NT2/D1 (cell line): ENCODE results near the gene CEP112.

ENCODE experiments used
- DNase-seq: peaks from one replicate; pipeline ENCODE4 v3.0.0-alpha.2; 2011; ENCODE audit warnings: low read depth, low spot score
- H3K27me3 ChIP-seq: 2 replicates; pipeline ENCODE4 v1.6.0; 2011; ENCODE audit warnings: mild to moderate bottlenecking; ENCODE audit not compliant: insufficient read length, insufficient read depth
- H3K36me3 ChIP-seq: 2 replicates; pipeline ENCODE4 v1.6.1; 2011; ENCODE audit warnings: mild to moderate bottlenecking, low read length, mixed read lengths; ENCODE audit not compliant: insufficient read depth, insufficient read length
- H3K4me1 ChIP-seq: 2 replicates; pipeline ENCODE4 v1.5.1; 2011; ENCODE audit not compliant: insufficient read depth, insufficient read length
- H3K4me3 ChIP-seq: 2 replicates; pipeline ENCODE4 v1.5.1; 2011; ENCODE audit warnings: low read depth; ENCODE audit not compliant: insufficient read length
- H3K9ac ChIP-seq: 2 replicates; pipeline ENCODE4 v1.6.0; 2011; ENCODE audit warnings: low read depth; ENCODE audit not compliant: insufficient read length
- H3K9me3 ChIP-seq: 2 replicates; pipeline ENCODE4 v1.5.1; 2011; ENCODE audit warnings: mild to moderate bottlenecking, low read length; ENCODE audit not compliant: insufficient read depth
- SUZ12 ChIP-seq: IDR thresholded peaks from 2 replicates; pipeline ENCODE4 v1.6.1; 2011; ENCODE audit not compliant: insufficient read length, insufficient read depth; ENCODE audit errors: extremely low read depth
- YY1 ChIP-seq: IDR thresholded peaks from 2 replicates; pipeline ENCODE4 v1.6.1; 2011; ENCODE audit not compliant: insufficient read length, insufficient read depth
- ZNF274 ChIP-seq: IDR thresholded peaks from 2 replicates; pipeline ENCODE4 v1.6.1; 2011; ENCODE audit warnings: mild to moderate bottlenecking, low read depth, low read length

CEP112 gene

DNA sequence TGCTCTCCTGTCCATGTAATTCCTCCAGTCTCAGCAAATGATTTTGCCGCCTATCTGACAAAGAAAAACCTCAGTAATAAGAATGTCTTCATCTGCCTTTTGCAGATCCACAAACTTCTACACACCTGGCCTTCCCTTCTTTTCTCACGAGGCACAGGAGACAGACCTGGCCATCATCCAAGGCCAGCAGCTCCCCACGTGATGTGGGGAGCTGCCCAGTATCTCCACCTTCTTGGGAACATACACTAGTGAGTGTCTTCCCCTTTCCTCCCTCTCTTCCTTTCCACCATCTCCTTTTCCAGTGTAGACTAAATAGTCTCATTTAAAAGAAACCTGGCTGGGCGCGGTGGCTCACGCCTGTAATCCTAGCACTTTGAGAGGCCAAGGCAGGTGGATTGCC is 274.4 kb downstream of the CEP112 start:
- Histone ChIP-seq H3K9ac (no peak overlapping the region), H3K4me3 (no peak overlapping the region), H3K9me3 (no peaks in the 10 kb centered on the region), H3K36me3 (no peaks in the 10 kb centered on the region), H3K27me3 (no peaks in the 10 kb centered on the region), H3K4me1 (no peaks in the 10 kb centered on the region)
- TF ChIP-seq SUZ12 (no peak), ZNF274 (no peak), YY1 (no peak)
- DNase-seq, result no peak

DNA sequence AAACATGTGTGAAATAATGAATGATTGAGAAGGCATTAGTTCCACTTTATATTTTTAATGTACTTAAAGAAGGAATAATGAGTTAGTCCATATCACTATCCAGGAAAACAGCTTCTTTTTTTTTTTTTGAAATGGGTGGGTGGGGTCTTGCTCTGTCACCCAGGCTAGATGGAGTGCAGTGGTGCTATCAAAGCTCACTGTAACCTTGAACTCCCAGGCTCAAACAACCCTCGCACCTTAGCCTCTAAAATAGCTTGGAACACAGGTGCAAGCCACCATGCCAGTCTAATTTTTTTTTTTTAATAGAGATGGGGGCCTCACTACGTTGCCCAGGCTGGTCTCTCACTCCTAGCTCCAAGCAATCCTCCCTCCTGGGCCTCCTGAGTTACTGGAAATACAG is 275.5 kb downstream of the CEP112 start:
- Histone ChIP-seq H3K4me3 (no peak overlapping the region), H3K9ac (no peak overlapping the region), H3K9me3 (no peaks in the 10 kb centered on the region), H3K4me1 (no peaks in the 10 kb centered on the region), H3K27me3 (no peaks in the 10 kb centered on the region), H3K36me3 (no peaks in the 10 kb centered on the region)
- TF ChIP-seq ZNF274 (no peak), SUZ12 (no peak), YY1 (no peak)
- no peak for DNase-seq

DNA sequence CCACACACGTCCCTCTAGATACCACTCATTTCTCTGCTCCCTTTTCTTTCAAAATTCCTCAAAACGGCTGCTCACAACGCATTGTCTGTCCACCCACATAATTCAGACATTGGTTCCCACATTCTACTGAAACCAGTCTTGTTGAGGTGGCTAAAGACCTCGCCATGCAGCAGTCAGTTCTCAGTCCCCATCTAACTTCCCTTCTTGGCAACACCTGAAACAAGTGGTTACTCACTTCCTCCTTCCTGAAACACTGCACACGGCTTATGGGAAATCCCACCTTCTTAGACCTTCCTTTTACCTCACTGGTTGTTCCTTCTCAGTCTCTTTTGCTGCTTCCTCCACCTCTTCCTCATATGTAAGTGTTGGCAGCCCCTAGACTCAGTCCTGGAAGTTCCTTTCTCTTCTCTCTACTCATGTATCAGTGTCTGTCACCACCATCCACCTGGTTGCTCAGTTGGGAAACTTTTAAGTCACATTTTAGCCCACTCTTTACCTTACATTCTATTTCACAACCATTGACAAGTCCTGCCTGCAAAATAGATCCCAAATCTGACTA is 277.1 kb downstream of the CEP112 start:
- peaks cover 7% of the 10 kb centered on the region; the same call in 1 of the 2 replicates for H3K9me3 ChIP-seq
- H3K36me3 ChIP-seq, result no peaks in the 10 kb centered on the region
- H3K4me1 ChIP-seq, result no peaks in the 10 kb centered on the region
- TF ChIP-seq SUZ12 (no peak), YY1 (no peak), ZNF274 (no peak)
- no peak for DNase-seq
- no peaks in the 10 kb centered on the region for H3K27me3 ChIP-seq
- no peak overlapping the region for H3K4me3 ChIP-seq
- no peak overlapping the region for H3K9ac ChIP-seq

DNA sequence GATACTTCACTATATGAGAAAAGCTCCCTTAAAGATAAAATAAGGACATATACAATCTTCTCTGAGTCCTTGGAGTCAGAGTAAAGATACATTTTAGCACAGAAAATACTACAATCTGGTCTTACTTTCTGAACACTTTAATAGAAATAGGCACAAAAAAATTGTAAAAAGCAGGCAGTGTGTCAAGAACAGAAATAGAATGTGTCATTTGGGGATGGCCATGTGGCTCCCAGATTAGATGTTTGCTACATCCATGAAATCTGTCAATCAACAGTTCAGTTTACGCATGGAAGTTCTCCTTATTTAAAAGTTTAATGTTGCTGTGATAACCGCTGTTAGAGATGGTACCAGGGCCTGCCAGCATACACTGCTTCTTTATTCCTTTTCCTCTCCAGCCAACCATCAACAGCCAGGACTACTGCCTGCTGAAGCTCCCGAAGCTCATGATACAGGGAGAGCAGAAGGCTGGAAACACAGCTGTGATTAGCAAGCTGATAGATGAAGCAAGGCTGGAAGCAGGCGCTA is 278.5 kb downstream of the CEP112 start:
- Histone ChIP-seq H3K9ac (no peak overlapping the region), H3K4me3 (no peak overlapping the region), H3K36me3 (no peaks in the 10 kb centered on the region), H3K9me3 (peaks cover 7% of the 10 kb centered on the region; the same call in 1 of the 2 replicates), H3K4me1 (no peaks in the 10 kb centered on the region), H3K27me3 (no peaks in the 10 kb centered on the region)
- no peak for DNase-seq
- no peak for TF ChIP-seq SUZ12
- TF ChIP-seq ZNF274, result no peak
- no peak for TF ChIP-seq YY1

DNA sequence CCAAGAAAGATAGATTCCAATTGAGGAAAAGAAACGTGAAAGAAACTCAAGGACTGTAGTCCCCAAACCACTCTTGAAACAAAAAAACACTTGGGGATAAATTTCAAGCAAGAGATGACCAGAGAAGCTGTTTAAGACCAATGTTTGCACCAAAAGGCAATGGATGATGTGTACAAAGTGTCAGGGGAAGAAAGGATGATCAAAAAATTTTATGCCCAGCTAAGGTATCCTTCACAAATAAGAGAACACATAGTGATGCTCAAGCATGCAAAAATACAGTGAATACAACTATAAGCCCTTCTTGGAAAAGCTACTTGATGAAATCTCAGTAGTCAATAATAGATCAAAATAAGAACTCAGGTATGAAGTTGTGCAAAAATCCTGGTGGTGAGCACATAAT is 281.1 kb downstream of the CEP112 start:
- Histone ChIP-seq H3K27me3 (no peaks in the 10 kb centered on the region), H3K36me3 (no peaks in the 10 kb centered on the region), H3K9me3 (peaks cover 7% of the 10 kb centered on the region; the same call in 1 of the 2 replicates), H3K4me3 (no peak overlapping the region), H3K9ac (no peak overlapping the region), H3K4me1 (no peaks in the 10 kb centered on the region)
- no peak for DNase-seq
- no peak for TF ChIP-seq SUZ12
- no peak for TF ChIP-seq YY1
- TF ChIP-seq ZNF274, result no peak

DNA sequence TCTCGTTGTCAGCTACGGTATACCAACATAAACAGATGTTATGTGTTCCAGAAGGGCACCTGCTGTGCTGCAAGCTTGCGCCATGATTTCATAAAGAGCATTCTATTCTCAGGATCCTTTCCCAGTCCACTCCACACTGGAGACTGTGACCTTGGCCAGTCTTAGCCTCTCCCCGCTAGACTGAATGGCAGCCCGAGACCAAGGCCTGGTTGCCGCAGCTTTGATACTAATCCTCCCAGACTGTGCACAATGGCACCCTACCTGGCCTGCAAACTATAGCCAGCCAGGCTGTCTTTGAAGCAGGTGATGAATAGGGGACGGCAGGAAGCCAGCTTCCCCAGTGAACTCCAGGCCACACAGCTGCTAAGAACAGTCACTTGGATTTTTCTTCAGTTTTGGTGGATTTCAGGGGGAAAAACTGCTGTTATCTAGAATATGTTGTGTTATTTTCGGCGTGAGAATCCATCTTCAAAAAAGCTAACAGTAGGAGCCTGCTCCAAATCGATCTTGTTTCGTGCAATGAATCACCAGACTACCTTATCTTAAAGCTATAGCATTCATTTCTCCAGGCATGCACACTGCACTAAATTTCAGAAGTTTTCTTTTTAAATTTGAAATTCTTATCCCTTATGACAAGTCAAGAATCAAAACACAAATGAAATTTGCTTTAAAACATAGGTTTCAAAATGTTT is 289.0 kb downstream of the CEP112 start:
- no peak overlapping the region for H3K9ac ChIP-seq
- no peak overlapping the region for H3K4me3 ChIP-seq
- H3K9me3 ChIP-seq, result no peaks in the 10 kb centered on the region
- H3K4me1 ChIP-seq, result no peaks in the 10 kb centered on the region
- no peak for TF ChIP-seq YY1
- no peak for TF ChIP-seq ZNF274
- TF ChIP-seq SUZ12, result no peak
- no peaks in the 10 kb centered on the region for H3K27me3 ChIP-seq
- no peaks in the 10 kb centered on the region for H3K36me3 ChIP-seq
- DNase-seq, result peak; percentile 1

DNA sequence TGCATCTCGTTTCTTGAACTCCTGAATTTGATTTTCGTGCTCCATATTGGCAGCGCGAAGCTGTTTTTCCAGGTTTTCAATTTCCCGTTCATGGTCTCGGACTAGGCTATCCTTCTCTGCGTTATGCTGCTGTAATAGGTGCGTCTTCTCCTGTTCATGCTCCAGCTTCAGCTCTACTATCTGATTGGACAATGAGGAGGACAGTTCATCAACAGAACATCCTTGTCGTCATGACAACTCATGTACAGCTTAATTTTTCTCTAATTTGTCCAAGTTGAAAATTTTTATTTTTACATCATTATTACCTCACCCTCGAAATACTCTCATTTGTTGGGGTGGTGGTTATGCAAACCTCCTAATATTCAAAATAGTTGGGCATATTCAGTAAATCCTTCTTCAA is 289.8 kb downstream of the CEP112 start:
- Histone ChIP-seq H3K27me3 (no peaks in the 10 kb centered on the region), H3K9me3 (no peaks in the 10 kb centered on the region), H3K4me1 (no peaks in the 10 kb centered on the region), H3K9ac (no peak overlapping the region), H3K36me3 (no peaks in the 10 kb centered on the region), H3K4me3 (no peak overlapping the region)
- DNase-seq, result no peak
- TF ChIP-seq YY1 (no peak), ZNF274 (no peak), SUZ12 (no peak)
